ENCODE results near the gene PEF1. TPM values are rescaled to one million over a fixed set of nuclear protein-coding genes. Genes with fewer than 3 reads are reported as not detected.

PEF1 gene
- total and polyA plus RNA-seq, 2 donors (not counting 1 experiment from before 2014, with no cell fraction given): 36.7 to 49.4 TPM

GRCh38 chr1:31586376-31587327 lies 58.0 kb downstream of the PEF1 start:
- H4K20me1 ChIP-seq (ENCODE audit: control insufficient read depth, insufficient read depth, low read length, poor library complexity, severe bottlenecking): no peaks in the 10 kb centered on the region
- WGBS (ENCODE audit: insufficient coverage): 58% methylated on average over 40 of the region's 47 CpGs
- intact Hi-C loops (cut with micrococcal nuclease): no loop called here
- no peak overlapping the region for H3K9ac ChIP-seq (ENCODE audit: low read length)
- no peaks in the 10 kb centered on the region for H3K36me3 ChIP-seq (replicated peaks in 1 of 2; ENCODE audit: control extremely low read depth in 1 of 2, control insufficient read depth in 1 of 2, extremely low read depth in 1 of 2, insufficient read depth in 2 of 2, low read length in 1 of 2)
- H3K4me2 ChIP-seq (replicated peaks; ENCODE audit: low read depth, low read length, poor library complexity, severe bottlenecking): peak overlapping the region; percentile 8
- H3K27me3 Mint-ChIP-seq: peaks cover 28% of the 10 kb centered on the region
- CTCF ChIA-PET: interaction anchor here (0.6 kb wide), 1 partner anchor 819 kb away, joined by 4 read pairs; no protein-coding TSS in a partner anchor
- POLR2A ChIA-PET: no interaction called here
- DNase-seq (no peak), ATAC-seq (ENCODE audit: low read depth) (no peak)
- peaks cover 0 to 4% of the 10 kb centered on the region in 2 donors for H3K4me1 ChIP-seq (ENCODE audit: control insufficient read depth in 2 of 2, insufficient read depth in 2 of 2, low read length in 2 of 2)
- H3K79me2 ChIP-seq (ENCODE audit: control insufficient read depth, insufficient read depth, low read length): no peaks in the 10 kb centered on the region
- TF ChIP-seq CTCF (IDR thresholded peaks at IDR 0.05): no peak
- no peak for TF ChIP-seq EZH2 (IDR thresholded peaks at IDR 0.05; ENCODE audit: borderline replicate concordance, insufficient read depth, low read depth, low read length, poor library complexity, severe bottlenecking)
- peaks cover 0 to 19% (median 1%) of the 10 kb centered on the region in 4 experiments for H3K27me3 ChIP-seq (replicated peaks in 1 of 4; ENCODE audit: control extremely low read depth in 1 of 4, control insufficient read depth in 3 of 4, insufficient read depth in 4 of 4, low read length in 3 of 4)
- H3K4me1 Mint-ChIP-seq: peaks cover 11% of the 10 kb centered on the region
- no peak overlapping the region for H3K27ac Mint-ChIP-seq
- H3K27ac ChIP-seq (ENCODE audit: low read length in 2 of 2): no peak overlapping the region
- H3K4me3 Mint-ChIP-seq: no peak overlapping the region
- H2AFZ ChIP-seq (ENCODE audit: insufficient read depth, low read depth, low read length, poor library complexity, severe bottlenecking): peak overlapping the region; percentile 16
- H3K9me3 Mint-ChIP-seq (ENCODE audit: insufficient read depth): no peaks in the 10 kb centered on the region
- H3K9me3 ChIP-seq (ENCODE audit: control extremely low read depth in 1 of 3, control insufficient read depth in 2 of 3, insufficient read depth in 1 of 3, low read length in 2 of 3): no peaks in the 10 kb centered on the region
- H3K4me3 ChIP-seq (ENCODE audit: control extremely low read depth in 1 of 5, extremely low read depth in 1 of 5, insufficient read depth in 1 of 5, low read depth in 2 of 5, low read length in 4 of 5): no peak overlapping the region
